Measurements from ENCODE around the gene TAL2.

DNA sequence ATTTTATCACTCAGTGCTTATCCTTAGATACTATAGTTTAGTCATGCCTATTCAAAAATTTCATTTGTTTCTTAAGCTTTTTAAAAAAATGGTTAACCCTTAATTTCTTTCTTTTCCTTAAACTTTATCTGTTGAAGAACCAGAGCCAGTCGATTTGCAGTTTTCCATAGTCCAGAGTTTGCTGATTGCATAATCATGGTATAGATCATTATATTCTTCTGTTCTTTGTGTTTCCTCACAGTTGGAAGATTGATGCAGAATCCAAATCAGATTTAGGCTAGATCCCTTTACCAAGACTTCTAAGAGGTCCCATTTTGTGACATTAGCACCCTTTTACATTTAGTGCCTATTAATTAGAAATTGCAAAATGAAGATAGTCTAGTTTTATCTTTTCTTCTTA lies 50.0 kb downstream of the TAL2 start:
- no peak for TF ChIP-seq CTCF (IDR thresholded peaks at IDR 0.05)
- TF ChIP-seq POLR2A (IDR thresholded peaks at IDR 0.05), result no peak
